HG03558 (cell line): ENCODE measurements around the gene PRG3.
A peak's percentile ranks its signal among the peaks of the same experiment; 100 is the strongest.
"Not testable (repeated sequence)": the region's sequence is repeated elsewhere in the genome, so short reads cannot be mapped to it uniquely, and the experiment has no call there.

Source experiments
- ATAC-seq: cut with Tn5 transposase; IDR thresholded peaks from one replicate; pipeline ENCODE4 v1.9.1; 2021; ENCODE audit warnings: moderate number of reproducible peaks; ENCODE audit not compliant: unreplicated experiment; ENCODE audit errors: extremely low read depth

Gene PRG3

DNA sequence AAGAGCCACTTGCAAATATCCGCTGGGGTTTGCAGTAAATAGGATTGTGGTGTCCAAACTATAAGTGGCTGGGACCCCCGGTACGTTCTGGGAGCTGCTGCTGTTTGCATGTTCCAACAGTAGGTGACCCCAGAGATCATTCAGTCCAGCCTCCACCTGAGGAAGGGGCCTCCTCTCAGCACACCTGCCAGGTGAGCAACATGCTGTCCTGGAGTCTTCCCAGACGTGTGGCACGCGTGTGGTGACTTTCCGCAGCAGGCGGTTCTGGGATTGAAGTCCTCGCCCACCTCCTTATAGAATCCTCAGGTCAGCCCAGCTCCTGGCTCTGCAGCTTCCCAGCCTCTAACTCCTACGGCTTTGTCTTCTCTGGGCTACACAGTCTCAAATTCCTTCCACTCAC lies 36.1 kb downstream of the PRG3 start:
- ATAC-seq, result no peak

DNA sequence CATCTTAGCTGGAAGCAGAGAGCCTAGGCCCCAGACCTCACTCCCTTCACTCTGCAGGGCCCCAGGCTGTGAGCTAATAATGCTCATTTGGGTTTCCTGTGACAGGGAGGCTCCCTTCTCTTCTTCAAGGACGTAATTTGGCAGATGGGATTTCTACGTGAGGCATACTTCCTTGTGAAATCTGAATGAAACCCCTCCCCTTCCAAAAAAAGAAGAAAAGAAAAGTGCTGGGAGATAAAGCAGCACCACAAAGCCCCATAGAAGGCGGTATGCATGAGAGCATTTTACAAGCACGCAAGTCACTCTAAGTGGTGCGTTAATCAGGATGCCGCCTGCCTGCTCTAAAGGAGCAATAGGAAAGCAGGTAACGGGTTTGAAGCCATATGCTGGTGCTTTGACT lies 37.1 kb downstream of the PRG3 start:
- ATAC-seq, result no peak

DNA sequence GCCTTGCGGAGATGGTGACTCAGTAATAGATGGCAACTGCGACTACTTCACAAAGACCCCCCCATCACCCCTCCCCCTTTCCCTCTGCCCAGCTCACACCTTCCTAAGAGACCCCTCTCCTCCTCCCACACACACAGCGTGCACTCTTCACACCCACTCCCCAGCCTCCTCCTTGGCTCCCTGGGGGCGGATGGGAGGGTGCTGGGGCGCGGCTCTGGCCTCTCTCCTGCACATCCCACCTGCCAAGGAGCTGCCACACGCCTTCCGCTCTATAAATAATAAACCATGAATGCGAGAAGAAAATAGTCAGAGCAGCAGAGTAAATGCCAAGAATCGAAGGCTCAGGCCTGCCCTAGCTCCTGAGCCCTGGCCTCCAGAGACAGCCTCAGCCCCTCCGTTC lies 38.2 kb downstream of the PRG3 start:
- ATAC-seq, result no peak

DNA sequence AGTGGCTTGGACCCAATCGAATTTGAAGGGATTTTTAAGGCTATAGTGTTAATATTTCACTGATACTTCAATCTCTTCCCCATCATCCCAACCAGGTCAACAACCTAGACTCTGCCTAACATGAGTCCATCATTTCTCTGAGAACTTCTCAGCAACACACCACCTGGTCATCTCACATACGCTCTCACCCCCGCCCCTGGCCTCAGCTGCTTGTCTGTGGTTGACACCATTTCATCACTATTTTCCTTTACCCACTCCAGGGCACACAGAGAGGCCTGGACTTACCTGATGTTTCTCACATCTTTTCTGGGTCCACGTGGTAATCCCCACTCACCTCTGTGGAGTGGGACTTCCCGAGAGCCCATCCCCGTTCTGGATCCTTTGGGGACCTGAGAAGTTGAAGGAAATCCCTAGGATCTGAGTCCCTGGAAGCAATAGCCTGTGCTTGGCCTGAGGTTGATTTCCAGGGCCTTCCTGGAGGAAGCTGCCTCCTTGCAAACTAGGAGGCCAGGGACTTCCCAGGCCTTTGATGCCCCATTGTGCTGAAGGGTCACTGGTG lies 39.6 kb downstream of the PRG3 start:
- ATAC-seq, result no peak

DNA sequence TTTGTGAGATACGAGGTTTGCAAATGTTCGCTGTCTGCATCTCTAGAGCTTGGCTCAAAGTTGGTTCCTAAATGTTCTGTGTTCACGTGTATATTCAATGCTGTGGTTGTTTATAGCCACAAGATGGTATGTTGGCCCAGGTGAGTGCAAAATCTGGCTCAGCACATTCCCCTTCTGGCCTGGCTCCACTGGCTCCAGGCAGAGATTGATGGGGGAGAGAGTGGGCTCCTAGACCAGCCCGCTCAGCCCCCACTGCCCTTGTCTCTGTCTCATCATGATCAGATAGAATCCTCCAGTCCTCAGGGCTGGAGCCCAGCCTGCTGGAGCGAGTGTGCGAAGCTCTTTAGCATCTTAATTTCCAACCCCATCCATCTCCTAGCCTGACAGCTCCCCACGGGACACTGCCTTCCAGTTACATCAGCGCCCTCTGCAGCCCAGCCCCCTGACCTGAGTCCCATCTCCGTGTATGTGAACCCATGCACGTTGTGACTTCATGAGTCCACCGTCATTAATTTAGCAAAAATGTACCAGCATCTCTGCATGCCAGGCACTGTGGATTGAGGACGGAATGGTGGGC lies 40.8 kb downstream of the PRG3 start:
- no peak for ATAC-seq

DNA sequence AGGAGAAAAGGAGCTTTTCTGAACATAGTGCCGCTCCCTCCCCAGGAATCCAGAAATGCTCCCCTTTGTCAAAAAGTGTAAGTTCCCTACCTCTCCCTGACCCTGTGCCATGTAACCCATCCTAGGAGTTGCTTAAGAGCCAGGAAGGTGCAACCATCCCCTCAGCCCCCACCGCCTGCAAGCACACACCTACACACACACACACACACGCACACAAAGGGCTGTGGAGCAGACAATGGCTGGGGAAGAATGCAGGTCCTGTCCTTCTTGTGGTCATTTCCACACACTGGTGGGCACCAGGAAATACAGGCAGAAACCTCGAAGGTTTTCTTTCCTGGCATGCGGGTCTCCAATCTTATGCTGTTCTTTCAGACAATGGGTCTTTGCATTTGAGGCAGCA lies 41.6 kb downstream of the PRG3 start:
- no peak for ATAC-seq

DNA sequence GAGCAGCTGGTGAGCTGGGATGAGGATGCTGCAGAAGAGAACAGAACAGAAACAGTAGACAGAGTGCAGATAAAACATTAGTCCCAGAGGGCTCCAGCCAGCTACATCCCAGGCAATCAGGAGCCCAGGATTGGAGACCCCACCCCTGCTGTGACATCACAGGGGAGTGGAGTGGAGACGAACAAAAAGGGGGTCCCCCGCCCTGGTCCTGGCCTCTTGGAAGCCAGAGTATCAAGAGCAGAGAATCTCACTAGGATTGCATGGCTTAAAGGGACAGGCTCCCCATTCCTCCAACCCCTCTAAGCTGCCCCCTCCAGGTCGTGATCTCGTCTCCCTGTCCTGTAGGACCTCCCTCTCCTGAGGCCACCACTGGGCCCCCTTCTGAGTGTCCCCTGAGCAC lies 42.8 kb downstream of the PRG3 start, which contains the start of gene P2RX3:
Gene P2RX3 (plus strand): TSS at position 211 of the 400 bp plus-strand sequence. CDS start 199 bp downstream, outside the sequence.
- no peak for ATAC-seq

DNA sequence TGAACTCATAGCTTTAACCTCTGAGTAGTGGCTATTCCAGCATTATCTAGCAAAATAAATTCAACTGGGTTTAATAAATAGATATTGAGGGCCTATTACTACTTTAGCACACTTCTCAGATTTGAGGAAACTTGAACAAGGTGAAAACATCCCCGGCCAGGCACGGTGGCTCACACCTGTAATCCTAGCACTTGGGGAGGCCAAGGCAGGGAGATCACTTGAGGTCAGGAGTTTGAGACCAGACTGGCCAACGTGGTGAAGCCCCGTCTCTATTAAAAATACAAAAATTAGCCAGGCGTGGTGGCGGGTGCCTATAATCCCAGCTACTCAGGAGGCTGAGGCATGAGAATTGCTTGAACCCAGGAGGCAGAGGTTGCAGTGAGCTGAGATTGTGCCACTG lies 44.1 kb downstream of the PRG3 start:
- ATAC-seq, result not testable (repeated sequence)

DNA sequence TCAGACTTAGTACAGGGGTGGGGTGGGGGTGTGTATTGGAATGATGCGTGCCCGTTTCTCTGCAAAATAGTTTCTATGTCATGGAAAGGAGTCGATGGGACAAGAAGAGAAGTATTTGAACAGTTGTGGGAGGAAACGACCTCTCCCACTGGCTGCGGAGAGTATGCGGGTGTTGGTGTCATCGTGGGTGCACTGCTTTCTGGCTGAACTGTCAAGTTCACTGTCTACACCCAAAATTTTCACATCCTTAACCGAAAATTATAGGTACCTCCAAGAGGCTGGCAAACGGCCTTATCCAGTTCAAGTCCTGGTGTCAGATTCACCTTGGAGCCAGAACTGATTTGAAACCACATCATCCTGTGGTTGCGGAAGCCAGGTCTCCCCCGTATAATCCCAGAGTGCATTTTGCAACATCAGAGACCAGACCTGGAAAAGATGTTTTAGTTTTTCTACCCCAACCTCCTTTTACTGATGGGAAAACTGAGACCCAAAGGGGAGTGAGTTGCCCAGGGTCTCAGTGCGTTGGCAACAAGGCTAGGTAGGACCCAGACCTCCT lies 44.8 kb downstream of the PRG3 start:
- ATAC-seq, result no peak

DNA sequence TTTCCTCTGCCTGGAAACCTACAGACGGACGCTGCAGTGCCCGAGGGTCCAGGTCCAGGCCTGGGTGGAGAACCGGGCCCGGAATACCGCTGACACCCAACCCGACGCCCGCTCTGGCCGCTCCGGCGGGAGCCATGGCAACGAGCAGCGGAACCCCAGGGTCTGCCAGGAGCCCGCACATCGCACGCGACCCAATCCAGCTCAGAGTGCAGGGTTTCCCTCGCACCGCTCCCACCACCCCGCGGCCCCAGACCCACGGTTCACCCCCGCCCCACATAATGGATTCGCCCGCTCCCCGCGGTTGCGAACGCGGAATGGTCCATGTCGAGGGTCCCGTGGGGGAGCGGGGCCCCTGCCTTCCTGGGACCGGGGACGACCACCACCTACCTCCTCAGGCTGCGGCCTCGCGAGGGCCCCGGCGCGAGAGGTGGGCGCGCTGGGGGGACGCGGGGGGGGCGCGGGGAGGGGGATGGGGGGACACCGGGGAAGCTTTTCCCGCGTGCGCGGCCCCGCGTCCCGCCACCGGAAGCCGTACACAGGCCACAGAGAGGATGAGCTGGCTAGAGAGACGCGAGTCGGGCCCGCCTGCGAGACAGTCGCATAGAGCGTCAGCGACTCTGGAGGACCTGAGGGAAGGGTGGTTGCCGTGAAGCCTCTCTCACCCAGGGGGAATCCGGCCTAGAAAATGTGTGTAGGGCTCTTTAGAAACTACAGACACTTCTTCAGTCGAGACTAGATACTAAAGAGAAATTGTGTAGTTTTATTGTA lies 45.4 kb downstream of the PRG3 start, which contains the start of gene SSRP1:
Gene SSRP1 (minus strand): TSS at position 550 of the 768 bp plus-strand sequence. CDS start 771 bp downstream, outside the sequence.
- peak; percentile 99 for ATAC-seq

DNA sequence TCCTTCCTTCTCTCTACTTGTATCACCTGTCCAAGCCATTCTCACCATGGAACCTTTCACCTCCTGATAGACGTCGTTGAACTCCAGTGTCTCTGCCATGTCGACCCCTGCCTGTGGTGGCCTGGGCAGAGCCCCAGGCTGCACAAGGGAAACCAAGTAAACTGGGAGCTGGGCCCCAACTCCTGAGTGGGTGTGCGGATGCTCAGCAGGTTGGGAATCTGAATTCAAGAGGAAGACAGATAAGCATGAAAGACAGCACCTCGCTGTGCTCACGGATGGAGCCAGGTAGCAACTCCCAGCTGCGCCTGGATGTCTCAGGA lies 46.0 kb downstream of the PRG3 start:
- ATAC-seq, result no peak

DNA sequence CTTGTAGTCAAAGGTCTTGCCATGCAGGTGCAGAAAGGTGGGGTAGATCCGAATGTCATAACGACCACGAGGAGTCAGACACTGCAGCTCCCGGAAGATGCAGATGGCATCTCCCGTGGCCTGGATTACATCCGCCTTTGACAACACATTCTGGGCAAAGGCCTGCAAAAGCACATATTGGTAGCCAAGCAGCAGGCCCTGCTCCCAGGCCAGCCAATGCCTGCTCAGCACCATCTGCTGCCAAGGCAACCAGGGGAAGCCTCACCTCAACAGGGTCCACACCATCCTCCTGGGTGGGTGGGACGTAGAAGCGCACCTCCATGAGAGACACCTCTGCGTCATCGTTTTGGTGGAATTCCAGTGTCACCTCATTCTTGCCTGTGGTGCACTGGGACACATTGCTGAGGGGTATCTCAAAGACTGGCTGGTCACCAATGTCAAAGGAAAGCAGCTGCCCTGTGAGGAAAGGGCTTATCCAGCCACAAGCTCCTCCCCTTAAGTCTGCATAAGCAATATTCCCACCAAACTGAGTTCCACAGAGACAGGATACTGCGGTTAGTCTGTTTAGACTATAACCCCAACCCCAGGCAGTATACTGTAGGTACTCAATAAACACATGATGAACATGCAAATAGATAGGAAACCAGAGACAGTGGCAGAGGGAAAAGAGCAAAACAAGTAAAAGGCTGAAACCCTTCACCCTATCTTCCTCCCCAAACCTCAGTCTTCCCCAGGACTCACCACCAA lies 48.1 kb downstream of the PRG3 start:
- no peak for ATAC-seq

DNA sequence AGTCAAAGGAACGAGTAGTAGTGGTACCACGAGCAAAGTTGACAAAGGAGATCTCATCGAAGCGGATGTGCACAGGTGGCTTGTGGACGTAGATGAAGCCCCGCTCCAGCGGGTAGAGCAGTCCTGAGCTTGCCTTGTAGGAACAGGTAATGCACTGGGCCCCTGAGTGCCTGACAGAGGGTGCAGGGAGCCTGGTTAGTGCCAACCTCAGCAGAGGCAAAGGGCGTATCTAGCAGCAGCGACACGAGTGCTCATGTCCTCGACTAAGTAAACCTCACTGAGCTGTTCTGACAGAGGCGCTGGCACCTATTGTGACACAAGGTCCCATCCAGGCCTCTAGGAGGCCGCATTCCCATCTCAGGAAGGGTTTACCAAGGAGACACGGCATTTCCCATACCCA lies 49.2 kb downstream of the PRG3 start:
- ATAC-seq, result no peak

DNA sequence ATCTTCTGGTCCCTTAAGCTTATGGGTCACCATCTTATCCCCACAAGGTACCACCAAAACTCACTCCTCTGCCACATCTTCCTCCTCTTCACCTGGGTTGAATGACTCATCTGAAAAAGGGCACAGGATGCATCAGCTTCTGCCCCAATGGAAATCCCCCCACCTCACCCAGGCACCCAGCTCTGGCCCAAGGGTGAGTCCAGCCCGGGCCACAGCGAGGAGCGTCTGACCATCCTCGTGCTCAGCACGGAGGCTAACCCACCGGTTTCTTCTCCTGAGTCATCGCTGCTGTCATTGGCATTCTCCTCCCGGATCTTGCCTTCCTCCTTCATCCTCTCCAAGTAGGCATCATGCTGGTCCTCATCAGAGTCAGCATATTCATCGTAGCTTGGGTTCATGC lies 50.9 kb downstream of the PRG3 start:
- no peak for ATAC-seq

DNA sequence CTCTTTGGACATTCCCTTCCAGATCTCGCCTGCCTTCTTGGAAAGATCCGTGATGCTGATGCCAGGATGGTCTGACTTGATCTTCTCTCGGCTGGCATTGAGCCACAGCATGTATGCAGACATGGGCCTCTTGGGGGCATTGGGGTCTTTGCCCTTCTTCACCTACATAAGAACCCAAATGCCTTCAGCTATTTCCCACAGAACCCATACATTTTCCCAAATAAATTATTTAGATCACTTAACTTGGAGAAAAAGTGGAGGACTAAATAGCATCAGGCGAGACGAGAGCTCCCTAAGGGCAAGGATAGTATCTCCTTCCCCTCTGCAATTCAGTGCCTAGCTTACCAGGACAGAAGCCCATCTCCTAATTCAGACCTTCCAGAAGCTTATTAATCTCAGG lies 53.2 kb downstream of the PRG3 start:
- no peak for ATAC-seq
